ENCODE measurements around the gene SPDYE6. TPM values are rescaled to one million over a fixed set of nuclear protein-coding genes. Genes with fewer than 3 reads are reported as not detected.

SPDYE6 gene
- total and polyA plus RNA-seq, 4 donors: 2.4 TPM; not detected in 3

GRCh38 chr7:102403563-102403962 is 47.3 kb upstream of the SPDYE6 start:
- Histone ChIP-seq H3K27me3 (ENCODE audit: control insufficient read depth in 4 of 4, insufficient read depth in 4 of 4, low read length in 3 of 4) (no peaks in the 10 kb centered on the region), H3K9ac (ENCODE audit: low read depth in 1 of 2, low read length in 2 of 2) (no peak overlapping the region), H3K9me3 (ENCODE audit: control insufficient read depth in 4 of 4, low read length in 3 of 4) (no peaks in the 10 kb centered on the region), H3K36me3 (ENCODE audit: control insufficient read depth in 4 of 4, insufficient read depth in 3 of 4, low read depth in 1 of 4, low read length in 3 of 4) (peaks cover 10 to 66% (median 39%) of the 10 kb centered on the region in 4 donors), H3K4me1 (ENCODE audit: control insufficient read depth in 4 of 4, insufficient read depth in 4 of 4, low read length in 3 of 4) (no peaks in the 10 kb centered on the region), H3K27ac (ENCODE audit: low read depth in 1 of 2, low read length in 2 of 2) (no peak overlapping the region), H3K4me3 (ENCODE audit: low read depth in 1 of 3, low read length in 3 of 3) (no peak overlapping the region)
- TF ChIP-seq HNF4A (conservative IDR thresholded peaks at IDR 0.05) (no peak), SP1 (IDR thresholded peaks at IDR 0.05) (no peak), JUND (IDR thresholded peaks at IDR 0.05) (no peak), YY1 (IDR thresholded peaks at IDR 0.05) (no peak), RXRA (IDR thresholded peaks at IDR 0.05) (no peak), HNF4G (IDR thresholded peaks at IDR 0.05) (no peak), EGR1 (IDR thresholded peaks at IDR 0.05; ENCODE audit: low read depth in 2 of 2) (no peak), REST (IDR thresholded peaks at IDR 0.05) (no peak), GABPA (IDR thresholded peaks at IDR 0.05 in 1 of 2, conservative IDR thresholded peaks at IDR 0.05 in 1 of 2) (no peak), FOXA1 (IDR thresholded peaks at IDR 0.05) (no peak), TAF1 (conservative IDR thresholded peaks at IDR 0.05) (no peak), ATF3 (IDR thresholded peaks at IDR 0.05) (no peak), NR2F2 (IDR thresholded peaks at IDR 0.05) (no peak), CTCF (IDR thresholded peaks at IDR 0.05; ENCODE audit: low read depth, low read length, missing input control) (no peak), FOXA2 (IDR thresholded peaks at IDR 0.05) (no peak), ZBTB33 (IDR thresholded peaks at IDR 0.05) (no peak), RAD21 (IDR thresholded peaks at IDR 0.05) (no peak), MAX (IDR thresholded peaks at IDR 0.05) (no peak)
- 97% methylated on average over 3 of the region's 3 CpGs for WGBS
- no peak for DNase-seq (ENCODE audit: low spot score)
